Activated CD4-positive, CD25-positive, alpha-beta regulatory T cell treated with anti-CD3 and anti-CD28 coated beads, Interleukin-2, amount 50 U/mL, for 24 hours (primary cell): ENCODE data around the gene SPTLC3.
A peak's percentile ranks its signal among the peaks of the same experiment; 100 is the strongest.

Source experiments
- ATAC-seq, 2 donors: fragments of 150-1000 bp; cut with Tn5 transposase; one replicate each; pipeline ENCODE4 v1.10.0; 2021; ENCODE audit warnings: mild to moderate bottlenecking in 1 of 2, moderate library complexity in 1 of 2

Gene SPTLC3

GRCh38 chr20:13205425-13205824 is 196.7 kb downstream of the SPTLC3 start:
- ATAC-seq: no peak

GRCh38 chr20:13205848-13206434 is 197.2 kb downstream of the SPTLC3 start:
- no peak for ATAC-seq

- no peak for ATAC-seq
Observed at GRCh38 chr20:13207016-13207415, 198.2 kb downstream of the SPTLC3 start.

GRCh38 chr20:13211956-13212618 is 203.3 kb downstream of the SPTLC3 start:
- no peak for ATAC-seq

GRCh38 chr20:13212750-13213149 is 204.0 kb downstream of the SPTLC3 start:
- ATAC-seq: peak; percentile 68 to 71

GRCh38 chr20:13213335-13213734 is 204.6 kb downstream of the SPTLC3 start:
- ATAC-seq: no peak

GRCh38 chr20:13216533-13216932 is 207.8 kb downstream of the SPTLC3 start:
- no peak for ATAC-seq
